ENCODE data around the gene TNFRSF12A. TPM values are rescaled to one million over a fixed set of nuclear protein-coding genes. Genes with fewer than 3 reads are reported as not detected.

TNFRSF12A gene
- total RNA-seq, 4 donors from 2014 or later, result 4.1 to 56.4 (median 39.8) TPM

- TF ChIP-seq CTCF (IDR thresholded peaks at IDR 0.05) (no peak), POLR2A (IDR thresholded peaks at IDR 0.05) (no peak)
- Histone ChIP-seq H3K27ac (no peak overlapping the region), H3K27me3 (no peaks in the 10 kb centered on the region), H3K4me3 (no peak overlapping the region), H3K4me1 (peaks cover 4 to 24% (median 13%) of the 10 kb centered on the region in 4 donors), H3K36me3 (no peaks in the 10 kb centered on the region), H3K9me3 (no peaks in the 10 kb centered on the region)
- no peak for DNase-seq
Observed at GRCh38 chr16:3056336-3057180, 36.4 kb downstream of the TNFRSF12A start.

GRCh38 chr16:3057181-3058138, 37.3 kb downstream of the TNFRSF12A start:
- peaks cover 4 to 24% (median 13%) of the 10 kb centered on the region in 4 donors for H3K4me1 ChIP-seq

GRCh38 chr16:3058139-3059030, 38.2 kb downstream of the TNFRSF12A start:
- TF ChIP-seq CTCF (IDR thresholded peaks at IDR 0.05), result peak in 2 of 6 experiments; percentile 5 to 26
- peak in 1 of 2 donors; percentile 12 for TF ChIP-seq POLR2A (IDR thresholded peaks at IDR 0.05)

More at GRCh38 chr16:3057181-3058138, 37.3 kb downstream of the TNFRSF12A start:
- H3K27me3 ChIP-seq, result no peaks in the 10 kb centered on the region
- no peak for TF ChIP-seq POLR2A (IDR thresholded peaks at IDR 0.05)
- no peak for TF ChIP-seq CTCF (IDR thresholded peaks at IDR 0.05)
- H3K9me3 ChIP-seq, result no peaks in the 10 kb centered on the region
- H3K36me3 ChIP-seq, result no peaks in the 10 kb centered on the region
- peak overlapping the region in 2 of 4 donors; percentile 91 to 92 for H3K27ac ChIP-seq
- H3K4me3 ChIP-seq, result peak overlapping the region; percentile 80 to 96 (median 88)
- no peak for DNase-seq

GRCh38 chr16:3059041-3059722, 39.0 kb downstream of the TNFRSF12A start:
- peak; percentile 97 to 99 (median 98) for TF ChIP-seq CTCF (IDR thresholded peaks at IDR 0.05)
- peak in 1 of 2 donors; percentile 55 for TF ChIP-seq POLR2A (IDR thresholded peaks at IDR 0.05)
- Histone ChIP-seq H3K27me3 (no peaks in the 10 kb centered on the region), H3K36me3 (no peaks in the 10 kb centered on the region), H3K27ac (peak overlapping the region; percentile 75 to 92 (median 85)), H3K4me1 (peaks cover 4 to 26% (median 17%) of the 10 kb centered on the region in 4 donors), H3K4me3 (peak overlapping the region; percentile 80 to 96 (median 88)), H3K9me3 (no peaks in the 10 kb centered on the region)
- peak; percentile 75 to 95 (median 93) for DNase-seq

More at GRCh38 chr16:3058139-3059030, 38.2 kb downstream of the TNFRSF12A start:
- H3K9me3 ChIP-seq, result no peaks in the 10 kb centered on the region
- H3K4me1 ChIP-seq, result peaks cover 4 to 24% (median 14%) of the 10 kb centered on the region in 4 donors
- H3K4me3 ChIP-seq, result peak overlapping the region; percentile 80 to 96 (median 88)
- no peaks in the 10 kb centered on the region for H3K36me3 ChIP-seq
- peak; percentile 73 to 89 (median 78) for DNase-seq
- H3K27ac ChIP-seq, result peak overlapping the region; percentile 75 to 92 (median 85)
- H3K27me3 ChIP-seq, result no peaks in the 10 kb centered on the region

All from Peyer's patch (tissue), 4 donors.